OCI-LY7 (cell line): ENCODE results near the gene TCL1A.

Experiments used
- EZH2phosphoT487 ChIP-seq: fragments of 200-600 bp; sonication (generic); IDR thresholded peaks from 2 replicates; pipeline ENCODE4 v1.6.1; 2018; ENCODE audit warnings: low read depth, borderline replicate concordance, mild to moderate bottlenecking, mixed run types, antibody characterized with exemption, low read length, moderate library complexity, mixed read lengths
- TF ChIP-seq, protein P1 (sequence below): fragments of 200-600 bp; sonication (generic); conservative IDR thresholded peaks from 2 replicates; pipeline ENCODE4 v1.5.1; 2014; ENCODE audit warnings: mild to moderate bottlenecking, antibody characterized with exemption, low read length, moderate library complexity, mixed read lengths

DNA sequence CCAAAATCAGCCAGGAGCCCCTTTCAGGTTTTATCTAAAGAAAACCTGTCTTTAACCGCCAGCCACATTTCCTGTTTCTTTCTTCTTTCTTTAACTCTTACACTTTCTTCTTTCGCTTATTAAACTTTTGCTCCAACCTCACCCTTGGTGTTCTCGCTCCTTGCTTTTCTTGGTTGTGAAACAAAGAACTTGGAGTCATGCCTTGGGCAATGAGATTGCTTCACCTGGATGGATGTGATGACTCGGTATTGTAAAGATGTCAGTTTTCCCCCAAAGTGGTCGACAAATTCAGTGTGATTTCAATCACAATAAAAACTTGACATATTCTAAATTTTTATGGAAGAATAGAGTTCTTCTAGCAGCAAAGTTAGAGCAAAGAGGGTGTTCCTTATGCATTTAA, 16.2 kb upstream of the TCL1A start:
- TF ChIP-seq, protein P1, sequence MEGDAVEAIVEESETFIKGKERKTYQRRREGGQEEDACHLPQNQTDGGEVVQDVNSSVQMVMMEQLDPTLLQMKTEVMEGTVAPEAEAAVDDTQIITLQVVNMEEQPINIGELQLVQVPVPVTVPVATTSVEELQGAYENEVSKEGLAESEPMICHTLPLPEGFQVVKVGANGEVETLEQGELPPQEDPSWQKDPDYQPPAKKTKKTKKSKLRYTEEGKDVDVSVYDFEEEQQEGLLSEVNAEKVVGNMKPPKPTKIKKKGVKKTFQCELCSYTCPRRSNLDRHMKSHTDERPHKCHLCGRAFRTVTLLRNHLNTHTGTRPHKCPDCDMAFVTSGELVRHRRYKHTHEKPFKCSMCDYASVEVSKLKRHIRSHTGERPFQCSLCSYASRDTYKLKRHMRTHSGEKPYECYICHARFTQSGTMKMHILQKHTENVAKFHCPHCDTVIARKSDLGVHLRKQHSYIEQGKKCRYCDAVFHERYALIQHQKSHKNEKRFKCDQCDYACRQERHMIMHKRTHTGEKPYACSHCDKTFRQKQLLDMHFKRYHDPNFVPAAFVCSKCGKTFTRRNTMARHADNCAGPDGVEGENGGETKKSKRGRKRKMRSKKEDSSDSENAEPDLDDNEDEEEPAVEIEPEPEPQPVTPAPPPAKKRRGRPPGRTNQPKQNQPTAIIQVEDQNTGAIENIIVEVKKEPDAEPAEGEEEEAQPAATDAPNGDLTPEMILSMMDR, result no peak
- no peak for TF ChIP-seq EZH2phosphoT487
